Measurements from ENCODE around the gene PDK3.

The PDK3 gene

DNA sequence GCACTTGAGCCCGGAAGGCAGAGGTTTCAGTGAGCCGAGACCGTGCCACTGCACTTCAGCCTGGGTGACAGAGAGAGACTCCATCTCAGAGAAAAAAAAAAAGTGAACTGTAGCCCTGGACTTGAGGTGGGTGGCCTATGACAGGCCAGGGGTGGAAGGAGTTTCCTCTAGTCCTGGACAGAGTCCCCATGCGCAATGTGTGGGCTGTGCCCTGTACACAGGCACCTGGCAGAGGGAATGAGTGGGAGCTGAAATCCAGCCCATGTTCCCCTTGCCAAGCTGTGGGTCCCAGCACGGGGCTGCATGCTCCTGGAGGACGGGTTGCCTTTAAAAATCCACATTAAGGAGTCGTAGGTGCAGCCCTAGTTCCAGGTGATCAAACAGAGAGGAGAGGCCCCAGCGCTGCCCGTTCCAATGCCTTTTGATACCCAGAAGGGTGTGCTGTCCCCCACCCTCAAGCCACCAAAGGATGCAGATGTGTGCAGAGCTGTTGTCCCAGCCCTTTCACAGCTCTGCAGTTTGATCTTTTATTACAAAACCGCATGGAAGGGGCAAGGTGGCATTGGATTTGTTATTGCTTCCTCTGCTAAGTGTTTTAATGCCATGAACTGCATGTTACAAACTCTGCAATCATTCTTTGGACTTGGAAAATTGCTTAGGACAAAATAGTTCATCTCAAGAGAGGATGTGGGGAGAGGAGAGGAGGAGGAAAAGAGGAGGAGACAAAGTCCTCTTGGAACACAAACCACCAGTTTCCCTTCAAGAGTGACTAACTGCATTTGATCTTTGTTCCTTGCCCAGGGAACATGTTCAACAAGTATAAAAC, 38.0 kb upstream of the PDK3 start:
- no peak overlapping the region for H3K4me3 ChIP-seq (ENCODE audit: low read depth, low read length)
- in situ Hi-C loops (cut with HindIII; ENCODE audit: low sequenced_read_pairs), result no loop called here
- TF ChIP-seq, protein P1, sequence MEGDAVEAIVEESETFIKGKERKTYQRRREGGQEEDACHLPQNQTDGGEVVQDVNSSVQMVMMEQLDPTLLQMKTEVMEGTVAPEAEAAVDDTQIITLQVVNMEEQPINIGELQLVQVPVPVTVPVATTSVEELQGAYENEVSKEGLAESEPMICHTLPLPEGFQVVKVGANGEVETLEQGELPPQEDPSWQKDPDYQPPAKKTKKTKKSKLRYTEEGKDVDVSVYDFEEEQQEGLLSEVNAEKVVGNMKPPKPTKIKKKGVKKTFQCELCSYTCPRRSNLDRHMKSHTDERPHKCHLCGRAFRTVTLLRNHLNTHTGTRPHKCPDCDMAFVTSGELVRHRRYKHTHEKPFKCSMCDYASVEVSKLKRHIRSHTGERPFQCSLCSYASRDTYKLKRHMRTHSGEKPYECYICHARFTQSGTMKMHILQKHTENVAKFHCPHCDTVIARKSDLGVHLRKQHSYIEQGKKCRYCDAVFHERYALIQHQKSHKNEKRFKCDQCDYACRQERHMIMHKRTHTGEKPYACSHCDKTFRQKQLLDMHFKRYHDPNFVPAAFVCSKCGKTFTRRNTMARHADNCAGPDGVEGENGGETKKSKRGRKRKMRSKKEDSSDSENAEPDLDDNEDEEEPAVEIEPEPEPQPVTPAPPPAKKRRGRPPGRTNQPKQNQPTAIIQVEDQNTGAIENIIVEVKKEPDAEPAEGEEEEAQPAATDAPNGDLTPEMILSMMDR (IDR thresholded peaks at IDR 0.05; ENCODE audit: low read depth, low read length), result no peak
- peak; percentile 1 for DNase-seq (ENCODE audit: low read depth, low spot score)

DNA sequence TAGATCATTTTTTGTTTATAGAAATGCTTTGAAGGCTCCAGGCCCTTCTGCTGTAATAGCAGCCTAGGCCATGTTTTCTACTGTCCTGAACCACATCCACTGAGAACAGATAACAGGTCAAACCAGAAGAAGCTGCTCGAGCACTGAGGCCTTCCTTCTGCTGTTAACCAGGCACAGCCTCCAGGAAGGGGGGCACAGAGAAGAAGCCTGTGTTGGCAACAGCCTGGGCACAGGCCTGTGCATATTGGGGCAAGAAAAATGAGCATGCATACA, 37.4 kb upstream of the PDK3 start:
- in situ Hi-C loops (cut with HindIII; ENCODE audit: low sequenced_read_pairs), result no loop called here
- H3K4me3 ChIP-seq (ENCODE audit: low read depth, low read length), result no peak overlapping the region
- DNase-seq (ENCODE audit: low read depth, low spot score), result no peak
- TF ChIP-seq, protein P1 (IDR thresholded peaks at IDR 0.05; ENCODE audit: low read depth, low read length), result no peak

DNA sequence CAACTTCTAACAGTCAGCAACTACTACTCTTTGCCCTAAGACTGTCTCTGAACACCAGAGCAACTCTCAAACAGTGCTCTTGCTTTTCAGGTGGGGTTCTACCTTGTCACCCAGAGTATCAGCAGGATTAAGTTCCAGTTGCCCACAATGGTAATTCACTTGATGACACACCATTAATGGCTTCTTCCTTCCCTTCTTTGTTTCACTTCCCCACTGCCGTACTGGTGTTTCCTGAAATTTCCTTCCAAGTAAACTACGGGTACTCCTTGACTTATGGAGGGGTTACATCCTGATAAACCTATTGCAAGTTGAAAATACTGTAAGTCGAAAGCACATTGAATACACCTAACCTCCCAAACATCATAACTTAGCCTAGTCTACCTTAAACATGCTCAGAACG, 36.6 kb upstream of the PDK3 start:
- TF ChIP-seq, protein P1 (IDR thresholded peaks at IDR 0.05; ENCODE audit: low read depth, low read length), result no peak
- no peak for DNase-seq (ENCODE audit: low read depth, low spot score)
- in situ Hi-C loops (cut with HindIII; ENCODE audit: low sequenced_read_pairs), result no loop called here
- H3K4me3 ChIP-seq (ENCODE audit: low read depth, low read length), result no peak overlapping the region

DNA sequence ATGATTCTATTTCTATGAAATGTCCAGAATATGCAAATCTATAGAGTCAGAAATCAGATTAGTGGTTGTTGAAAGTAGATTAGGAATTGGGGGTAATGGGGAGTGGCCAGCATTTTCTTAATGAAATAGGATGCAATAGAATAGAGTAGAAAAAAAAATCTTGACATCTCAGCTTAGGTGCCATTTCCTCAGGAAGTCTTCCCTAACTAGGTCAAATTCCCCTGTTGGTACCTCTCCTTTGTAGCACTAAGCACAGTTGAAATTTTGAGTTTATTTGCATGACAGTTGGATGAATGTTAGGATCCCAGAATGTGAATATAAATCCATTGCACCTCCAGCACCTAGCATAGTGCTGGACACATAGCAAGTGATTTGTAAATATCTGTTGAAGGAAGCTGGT, 30.0 kb upstream of the PDK3 start:
- no peak for DNase-seq (ENCODE audit: low read depth, low spot score)
- TF ChIP-seq, protein P1 (IDR thresholded peaks at IDR 0.05; ENCODE audit: low read depth, low read length), result no peak
- in situ Hi-C loops (cut with HindIII; ENCODE audit: low sequenced_read_pairs), result no loop called here
- H3K4me3 ChIP-seq (ENCODE audit: low read depth, low read length), result no peak overlapping the region

GRCh38 chrX:24443918-24444317, 21.2 kb upstream of the PDK3 start:
- in situ Hi-C loops (cut with HindIII; ENCODE audit: low sequenced_read_pairs), result no loop called here
- DNase-seq (ENCODE audit: low read depth, low spot score), result no peak
- TF ChIP-seq, protein P1 (IDR thresholded peaks at IDR 0.05; ENCODE audit: low read depth, low read length), result no peak
- H3K4me3 ChIP-seq (ENCODE audit: low read depth, low read length), result no peak overlapping the region

DNA sequence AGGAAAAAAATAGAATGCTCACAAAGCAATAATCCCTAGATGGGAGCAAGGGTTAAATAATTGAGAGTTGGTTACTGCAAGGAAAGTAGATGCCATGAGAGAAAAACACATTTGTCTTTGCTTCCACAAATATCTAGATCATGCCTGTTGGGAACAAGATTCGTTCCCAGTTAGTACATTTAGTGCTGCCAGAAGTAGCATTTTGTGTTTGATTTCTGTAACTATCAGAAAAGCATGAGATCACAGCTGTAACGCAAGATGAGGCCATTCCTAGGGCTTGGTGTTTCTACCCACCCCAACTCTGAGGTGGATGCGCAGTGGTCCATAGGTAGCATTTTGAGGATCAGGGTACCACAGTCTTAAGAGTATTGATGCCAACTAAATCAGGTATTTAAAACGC, 20.4 kb upstream of the PDK3 start:
- in situ Hi-C loops (cut with HindIII; ENCODE audit: low sequenced_read_pairs), result no loop called here
- TF ChIP-seq, protein P1 (IDR thresholded peaks at IDR 0.05; ENCODE audit: low read depth, low read length), result no peak
- no peak for DNase-seq (ENCODE audit: low read depth, low spot score)
- no peak overlapping the region for H3K4me3 ChIP-seq (ENCODE audit: low read depth, low read length)

Data from astrocyte of the spinal cord (primary cell).